Endothelial cell of umbilical vein (primary cell): Measurements from ENCODE around the gene OCA2. TPM values are rescaled to one million over a fixed set of nuclear protein-coding genes. Genes with fewer than 3 reads are reported as not detected.

Experiments
- BruUV-seq: library from RNA; stranded (reverse); fragments of 400-500 nt; replicated peaks from 2 replicates; lab custom pipeline; 2021; lab: Mats Ljungman, UMichigan
- CTCF ChIA-PET: fragments of 300-600, 350-600 bp; sonication (Branson Sonifier 250); formaldehyde crosslinking; loops from one replicate; lab custom pipeline; 2021; ENCODE audit warnings: antibody characterized with exemption, inconsistent platforms; lab: Charles Lee
- POLR2A ChIA-PET: fragments of 300-600, 350-600 bp; sonication (Branson Sonifier 250); formaldehyde crosslinking; loops from one replicate; lab custom pipeline; 2021; ENCODE audit warnings: antibody characterized with exemption, inconsistent platforms; lab: Charles Lee
- DNase-seq: peaks from one replicate; pipeline ENCODE4 v3.0.0-alpha.2; 2011; ENCODE audit warnings: low read depth, low spot score
- FAIRE-seq: peaks from 2 replicates; lab custom pipeline; 2011; peaks lifted over from hg19 to GRCh38; lab: Jason Lieb, UNC
- H2AFZ ChIP-seq: 2 replicates; pipeline ENCODE4 v1.6.0; 2012; ENCODE audit warnings: low read depth, low read length, control low read depth, inconsistent platforms
- H3K27ac ChIP-seq: 2 replicates; pipeline ENCODE4 v1.5.1; 2011; ENCODE audit warnings: low read depth, mild to moderate bottlenecking, control low read depth, low read length, moderate library complexity; ENCODE audit not compliant: insufficient read depth
- H3K27me3 ChIP-seq, 2 experiments: 2 replicates each; pipeline versions ENCODE4 v1.6.0 to v1.6.1; 2011; ENCODE audit warnings: low read length in 2 of 2, mixed read lengths in 1 of 2; ENCODE audit not compliant: control insufficient read depth in 2 of 2, insufficient read depth in 2 of 2
- H3K36me3 ChIP-seq, 2 experiments: 2 replicates in 1 of 2; 3 replicates in 1 of 2; pipeline ENCODE4 v1.5.1; 2011; ENCODE audit warnings: low read length in 2 of 2, mild to moderate bottlenecking in 1 of 2, moderate library complexity in 1 of 2; ENCODE audit not compliant: control insufficient read depth in 2 of 2, insufficient read depth in 2 of 2; ENCODE audit errors: extremely low read depth in 1 of 2
- H3K4me1 ChIP-seq: 3 replicates; pipeline ENCODE4 v1.5.1; 2011; ENCODE audit warnings: mild to moderate bottlenecking, low read length; ENCODE audit not compliant: control insufficient read depth, insufficient read depth; ENCODE audit errors: extremely low read depth
- H3K4me2 ChIP-seq: 2 replicates; pipeline ENCODE4 v1.6.1; 2011; ENCODE audit warnings: low read length, control low read depth, mixed read lengths; ENCODE audit not compliant: insufficient read depth
- H3K4me3 ChIP-seq, 3 experiments: fragments of 200-600 bp in 1 of 3; sonication (generic), shearing (Covaris generic) in 1 of 3; replicated peaks in 1 of 3; 2 replicates each; pipeline ENCODE4 v1.5.1; 2011 to 2016; ENCODE audit warnings: control low read depth in 3 of 3, low read length in 3 of 3, mild to moderate bottlenecking in 2 of 3, inconsistent platforms in 1 of 3, low read depth in 1 of 3, moderate library complexity in 1 of 3; ENCODE audit not compliant: insufficient read depth in 1 of 3
- H3K79me2 ChIP-seq: 2 replicates; pipeline ENCODE4 v1.6.0; 2012; ENCODE audit warnings: low read length, inconsistent platforms; ENCODE audit not compliant: control insufficient read depth, insufficient read depth
- H3K9ac ChIP-seq: replicated peaks from 2 replicates; pipeline ENCODE3; 2011; ENCODE audit warnings: low read length, control low read depth; ENCODE audit not compliant: insufficient read depth; ENCODE audit errors: extremely low read depth
- H3K9me1 ChIP-seq: replicated peaks from 3 replicates; pipeline ENCODE4 v1.6.0; 2011; ENCODE audit warnings: mild to moderate bottlenecking, low read length; ENCODE audit not compliant: control insufficient read depth, insufficient read depth; ENCODE audit errors: extremely low read depth
- H3K9me3 ChIP-seq: replicated peaks from 2 replicates; pipeline ENCODE4 v1.5.1; 2012; ENCODE audit warnings: low read length, inconsistent platforms; ENCODE audit not compliant: control insufficient read depth, insufficient read depth
- H4K20me1 ChIP-seq: replicated peaks from 2 replicates; pipeline ENCODE3; 2011; ENCODE audit warnings: mild to moderate bottlenecking, low read length; ENCODE audit not compliant: control insufficient read depth, insufficient read depth; ENCODE audit errors: extremely low read depth
- EZH2 ChIP-seq: IDR thresholded peaks from 2 replicates; pipeline ENCODE4 v1.6.1; 2012; ENCODE audit warnings: borderline replicate concordance, low read depth, mild to moderate bottlenecking, moderate library complexity, low read length, inconsistent platforms; ENCODE audit not compliant: severe bottlenecking
- FOS ChIP-seq: IDR thresholded peaks from 2 replicates; pipeline ENCODE4 v1.6.1; 2011; ENCODE audit warnings: mild to moderate bottlenecking, low read length, moderate library complexity, borderline replicate concordance; ENCODE audit not compliant: insufficient read depth
- GATA2 ChIP-seq: IDR thresholded peaks from 2 replicates; pipeline ENCODE4 v1.7.0; 2011; ENCODE audit warnings: low read depth, mild to moderate bottlenecking, moderate library complexity, mixed read lengths, low read length; ENCODE audit not compliant: insufficient read length, insufficient read depth
- JUN ChIP-seq: IDR thresholded peaks from 2 replicates; pipeline ENCODE4 v1.6.1; 2011; ENCODE audit warnings: borderline replicate concordance, low read depth; ENCODE audit not compliant: insufficient read length, insufficient read depth
- MYC ChIP-seq: IDR thresholded peaks from one replicate; pipeline ENCODE4 v1.6.1; 2011; ENCODE audit warnings: mild to moderate bottlenecking, low read depth, low read length
- POLR2A ChIP-seq: IDR thresholded peaks from 2 replicates; pipeline ENCODE4 v1.6.1; 2012; ENCODE audit warnings: low read depth, mild to moderate bottlenecking, control low read depth, low read length
- POLR2AphosphoS5 ChIP-seq: IDR thresholded peaks from 2 replicates; pipeline ENCODE4 v1.6.1; 2012; ENCODE audit warnings: low read depth, mild to moderate bottlenecking, control low read depth, low read length, moderate library complexity; ENCODE audit not compliant: insufficient read depth
- dilution Hi-C: fragments of 300-500 bp; cut with MboI; formaldehyde crosslinking; loops from one replicate; pipeline ENCODE4 v1.15.0; 2019; ENCODE audit warnings: low sequenced_read_pairs; ENCODE audit not compliant: extremely low pct_ligation_motif_present
- intact Hi-C: fragments of 100-400 bp; cut with micrococcal nuclease; formaldehyde crosslinking; loops from one replicate; pipeline ENCODE4 v1.10.0; 2022
- polyA plus RNA-seq, 4 experiments: library from polyadenylated mRNA; depleted of rRNA in 3 of 4; stranded (reverse) in 3 of 4; unstranded in 1 of 4; fragments of >200 nt; gene quantifications; 2 replicates each; pipeline versions ENCODE4 v1.2.1 to v1.2.3, GENCODE V29; 2011 to 2012; ENCODE audit warnings: missing spikeins in 1 of 4
- total RNA-seq: library from RNA; stranded (reverse); gene quantifications from 2 replicates; pipeline ENCODE4 v1.2.3, GENCODE V29; 2021
- TF ChIP-seq, protein P1 (sequence below): IDR thresholded peaks from 2 replicates; pipeline ENCODE4 v1.6.1; 2011; ENCODE audit not compliant: insufficient read depth, insufficient read length
- TF ChIP-seq, protein P2 (sequence below), 2 donors: IDR thresholded peaks; 1 replicate in 1 of 2; 2 replicates in 1 of 2; pipeline ENCODE4 v1.5.1; 2011; ENCODE audit warnings: low read length in 2 of 2, mild to moderate bottlenecking in 2 of 2, moderate library complexity in 2 of 2, control low read depth in 1 of 2, inconsistent platforms in 1 of 2, low read depth in 1 of 2; ENCODE audit not compliant: insufficient read depth in 1 of 2; ENCODE audit errors: extremely low read depth in 1 of 2

OCA2 gene
- total and polyA plus RNA-seq, 2 donors (not counting 3 experiments of a cell fraction or from before 2014, with no cell fraction given), result not detected

DNA sequence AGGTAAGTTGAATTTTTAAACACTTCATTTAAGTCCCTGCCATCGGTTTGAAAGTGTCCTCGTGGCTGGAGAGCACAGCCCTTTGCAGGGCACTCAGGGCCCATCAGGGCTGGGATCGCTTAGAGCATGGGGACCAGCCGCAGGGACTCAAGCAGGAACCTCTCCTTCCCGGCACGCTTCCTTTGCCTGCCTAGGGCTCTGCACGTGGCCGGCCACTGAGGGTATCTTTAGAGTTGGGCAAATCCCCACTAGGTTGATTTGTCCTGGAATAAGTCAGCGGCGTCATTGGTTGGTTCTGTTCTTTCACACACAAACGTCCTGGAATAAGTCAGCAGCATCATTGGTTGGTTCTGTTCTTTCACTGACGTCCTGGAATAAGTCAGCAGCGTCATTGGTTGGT lies 131.6 kb downstream of the OCA2 start:
- POLR2A ChIA-PET, result no interaction called here
- no peaks in the 10 kb centered on the region for H3K4me1 ChIP-seq
- H3K79me2 ChIP-seq, result no peaks in the 10 kb centered on the region
- H3K27ac ChIP-seq, result no peak overlapping the region
- no peaks in the 10 kb centered on the region for H3K36me3 ChIP-seq
- CTCF ChIA-PET, result no interaction called here
- no peak overlapping the region for H2AFZ ChIP-seq
- no peaks in the 10 kb centered on the region for H4K20me1 ChIP-seq
- H3K9me1 ChIP-seq, result no peaks in the 10 kb centered on the region
- dilution Hi-C loops (no loop called here), intact Hi-C loops (no loop called here)
- TF ChIP-seq GATA2, result no peak
- TF ChIP-seq POLR2A, result no peak
- TF ChIP-seq POLR2AphosphoS5, result no peak
- TF ChIP-seq EZH2, result no peak
- TF ChIP-seq JUN, result no peak
- TF ChIP-seq, protein P1, sequence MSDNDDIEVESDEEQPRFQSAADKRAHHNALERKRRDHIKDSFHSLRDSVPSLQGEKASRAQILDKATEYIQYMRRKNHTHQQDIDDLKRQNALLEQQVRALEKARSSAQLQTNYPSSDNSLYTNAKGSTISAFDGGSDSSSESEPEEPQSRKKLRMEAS, result no peak
- no peak for TF ChIP-seq MYC
- TF ChIP-seq, protein P2, sequence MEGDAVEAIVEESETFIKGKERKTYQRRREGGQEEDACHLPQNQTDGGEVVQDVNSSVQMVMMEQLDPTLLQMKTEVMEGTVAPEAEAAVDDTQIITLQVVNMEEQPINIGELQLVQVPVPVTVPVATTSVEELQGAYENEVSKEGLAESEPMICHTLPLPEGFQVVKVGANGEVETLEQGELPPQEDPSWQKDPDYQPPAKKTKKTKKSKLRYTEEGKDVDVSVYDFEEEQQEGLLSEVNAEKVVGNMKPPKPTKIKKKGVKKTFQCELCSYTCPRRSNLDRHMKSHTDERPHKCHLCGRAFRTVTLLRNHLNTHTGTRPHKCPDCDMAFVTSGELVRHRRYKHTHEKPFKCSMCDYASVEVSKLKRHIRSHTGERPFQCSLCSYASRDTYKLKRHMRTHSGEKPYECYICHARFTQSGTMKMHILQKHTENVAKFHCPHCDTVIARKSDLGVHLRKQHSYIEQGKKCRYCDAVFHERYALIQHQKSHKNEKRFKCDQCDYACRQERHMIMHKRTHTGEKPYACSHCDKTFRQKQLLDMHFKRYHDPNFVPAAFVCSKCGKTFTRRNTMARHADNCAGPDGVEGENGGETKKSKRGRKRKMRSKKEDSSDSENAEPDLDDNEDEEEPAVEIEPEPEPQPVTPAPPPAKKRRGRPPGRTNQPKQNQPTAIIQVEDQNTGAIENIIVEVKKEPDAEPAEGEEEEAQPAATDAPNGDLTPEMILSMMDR (IDR thresholded peaks at IDR 0.05; ENCODE audit: extremely low read depth in 1 of 2, insufficient read depth in 1 of 2, low read depth in 1 of 2, low read length in 2 of 2), result no peak
- no peak for TF ChIP-seq FOS
- BruUV-seq, result no TSS peak
- no peak overlapping the region for H3K4me2 ChIP-seq
- no peaks in the 10 kb centered on the region for H3K27me3 ChIP-seq
- DNase-seq, result no peak
- FAIRE-seq, result no peak
- peaks cover 6% of the 10 kb centered on the region for H3K9me3 ChIP-seq
- no peak overlapping the region for H3K4me3 ChIP-seq
- no peak overlapping the region for H3K9ac ChIP-seq
